Ovary (tissue), 9 donors: ENCODE data around the gene SERPINF2. TPM values are rescaled to one million over a fixed set of nuclear protein-coding genes. Genes with fewer than 3 reads are reported as not detected.

Experiments
- DNase-seq, 5 donors: peaks; one replicate each; pipeline ENCODE4 v3.0.0-alpha.2; 2019 to 2020
- H3K27ac ChIP-seq, 2 donors: fragments of 200-600 bp; one replicate each; pipeline versions ENCODE4 v1.5.1 to v1.8.0; 2019 to 2022
- H3K27me3 ChIP-seq: fragments of 200-600 bp; one replicate; pipeline ENCODE4 v1.8.0; 2022
- H3K36me3 ChIP-seq: fragments of 200-600 bp; sonication (generic); one replicate; pipeline ENCODE4 v1.5.1; 2019
- H3K4me1 ChIP-seq: one replicate; pipeline ENCODE4 v1.8.1; 2013; ENCODE audit warnings: mild to moderate bottlenecking, moderate library complexity; ENCODE audit not compliant: insufficient read depth
- H3K4me3 ChIP-seq: fragments of 200-600 bp; sonication (generic); one replicate; pipeline ENCODE4 v1.5.1; 2017
- H3K9me3 ChIP-seq, 2 donors: fragments of 200-600 bp in 1 of 2; sonication (generic) in 1 of 2; one replicate each; pipeline versions ENCODE4 v1.5.1 to v1.8.1; 2013 to 2019; ENCODE audit warnings: mild to moderate bottlenecking in 1 of 2, moderate library complexity in 1 of 2
- EP300 ChIP-seq: sonication (generic); formaldehyde crosslinking; IDR thresholded peaks from one replicate; pipeline ENCODE4 v1.6.1; 2017; ENCODE audit warnings: antibody characterized with exemption
- POLR2A ChIP-seq: fragments of 450-650 bp; IDR thresholded peaks from one replicate; pipeline ENCODE4 v1.6.1; 2017; ENCODE audit warnings: antibody characterized with exemption, mild to moderate bottlenecking, moderate library complexity
- WGBS, 3 donors: extraction: QIAGEN DNeasy Blood & Tissue Kit in 1 of 3; methylation state at CpG; one replicate each; pipeline versions ENCODE4 v1.1.5 to v1.1.7; 2013 to 2017; 5-methylcytosine and 5-hydroxymethylcytosine counted together
- intact Hi-C, 4 donors: fragments of 100-400 bp; cut with DNase I; formaldehyde crosslinking; loops; one replicate each; pipeline versions ENCODE4 v1.11.0 to v1.15.1; 2022 to 2023
- polyA plus RNA-seq, 2 donors: library from polyadenylated mRNA; stranded (reverse); fragments of 200-250 nt in 1 of 2; fragments of 350-450 nt in 1 of 2; fragmentation: Illumina TruSeq in 1 of 2; extraction: RNeasy Lipid Tissue Mini Kit (QIAGEN cat#74804) in 1 of 2; gene quantifications; one replicate each; pipeline ENCODE4 v1.2.3, GENCODE V29; 2013 to 2014
- total RNA-seq, 7 donors: library from RNA; depleted of rRNA in 2 of 7; stranded (reverse); fragments of >200 nt in 2 of 7; fragmentation: NEBNext Ultra II Directional in 3 of 7; extraction: Animal tissue kit (Norgen Biotek cat#: 25700) in 3 of 7; gene quantifications; one replicate each; pipeline versions ENCODE4 v1.1.0 to v1.2.4, GENCODE V29; 2016 to 2023
- TF ChIP-seq, protein P1 (sequence below), 3 donors: fragments of 450-650 bp in 2 of 3; fragments of 200-600 bp in 1 of 3; IDR thresholded peaks; one replicate each; pipeline versions ENCODE4 v1.5.1 to v1.8.0; 2016 to 2022; ENCODE audit warnings: antibody characterized with exemption in 3 of 3, mild to moderate bottlenecking in 1 of 3
- donor health status: DM: no; HTN: no; CAD: no; lungs with moderate emphysema.
- donor health status: DM: no; HTN: no; CAD: no.
- donor health status: Bipolar disorder and iron deficiency.
- donor health status: DM: yes; HTN: yes; CAD: no.
- donor health status: DM: no; HTN: no; CAD: no.
- donor health status: DM: yes; HTN: yes; CAD: no.

SERPINF2 gene
- total and polyA plus RNA-seq, 9 donors: 1.7 to 45.2 (median 4.5) TPM

DNA sequence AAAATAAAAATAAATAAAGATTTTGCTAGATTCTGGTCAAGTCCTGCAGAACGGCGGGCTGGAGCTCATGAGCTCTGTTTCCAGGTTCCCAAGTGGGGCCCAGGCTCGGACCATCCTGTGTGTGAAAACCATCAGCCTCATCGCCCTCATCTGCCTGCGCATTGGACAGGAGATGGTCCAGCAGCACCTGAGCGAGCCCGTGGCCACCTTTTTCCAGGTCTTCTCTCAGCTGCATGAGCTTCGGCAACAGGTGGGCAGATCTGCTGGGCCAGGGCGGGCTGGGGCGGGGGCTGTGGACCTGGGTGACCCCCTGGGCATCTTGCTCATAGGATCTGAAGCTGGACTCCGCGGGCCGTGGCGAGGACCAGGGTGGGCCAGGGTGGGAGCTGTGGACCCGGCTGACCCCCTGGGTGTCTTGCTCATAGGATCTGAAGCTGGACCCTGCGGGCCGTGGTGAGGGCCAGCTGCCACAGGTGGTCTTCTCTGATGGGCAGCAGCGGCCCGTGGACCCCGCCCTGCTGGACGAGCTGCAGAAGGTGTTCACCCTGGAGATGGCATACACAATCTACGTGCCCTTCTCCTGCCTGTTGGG, 10.3 kb upstream of the SERPINF2 start:
- no peak for DNase-seq
- H3K27ac ChIP-seq: peak overlapping the region in 1 of 2 donors; percentile 41
- intact Hi-C loops: no loop called here
- no peak overlapping the region for H3K4me3 ChIP-seq
- no peaks in the 10 kb centered on the region for H3K27me3 ChIP-seq
- H3K36me3 ChIP-seq: no peaks in the 10 kb centered on the region
- WGBS, 3 donors: 94 to 97% (median 94%) methylated on average over 22 of the region's 22 CpGs
- TF ChIP-seq POLR2A: no peak
- TF ChIP-seq, protein P1, sequence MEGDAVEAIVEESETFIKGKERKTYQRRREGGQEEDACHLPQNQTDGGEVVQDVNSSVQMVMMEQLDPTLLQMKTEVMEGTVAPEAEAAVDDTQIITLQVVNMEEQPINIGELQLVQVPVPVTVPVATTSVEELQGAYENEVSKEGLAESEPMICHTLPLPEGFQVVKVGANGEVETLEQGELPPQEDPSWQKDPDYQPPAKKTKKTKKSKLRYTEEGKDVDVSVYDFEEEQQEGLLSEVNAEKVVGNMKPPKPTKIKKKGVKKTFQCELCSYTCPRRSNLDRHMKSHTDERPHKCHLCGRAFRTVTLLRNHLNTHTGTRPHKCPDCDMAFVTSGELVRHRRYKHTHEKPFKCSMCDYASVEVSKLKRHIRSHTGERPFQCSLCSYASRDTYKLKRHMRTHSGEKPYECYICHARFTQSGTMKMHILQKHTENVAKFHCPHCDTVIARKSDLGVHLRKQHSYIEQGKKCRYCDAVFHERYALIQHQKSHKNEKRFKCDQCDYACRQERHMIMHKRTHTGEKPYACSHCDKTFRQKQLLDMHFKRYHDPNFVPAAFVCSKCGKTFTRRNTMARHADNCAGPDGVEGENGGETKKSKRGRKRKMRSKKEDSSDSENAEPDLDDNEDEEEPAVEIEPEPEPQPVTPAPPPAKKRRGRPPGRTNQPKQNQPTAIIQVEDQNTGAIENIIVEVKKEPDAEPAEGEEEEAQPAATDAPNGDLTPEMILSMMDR (IDR thresholded peaks at IDR 0.05): no peak
- TF ChIP-seq EP300: no peak
- no peaks in the 10 kb centered on the region for H3K9me3 ChIP-seq
- H3K4me1 ChIP-seq: peaks cover 28% of the 10 kb centered on the region

- peak in 1 of 5 donors; percentile 38 for DNase-seq
- H3K27ac ChIP-seq: no peak overlapping the region
- H3K9me3 ChIP-seq: no peaks in the 10 kb centered on the region
- TF ChIP-seq POLR2A (no peak), EP300 (no peak)
- TF ChIP-seq, protein P1 (IDR thresholded peaks at IDR 0.05): no peak
- intact Hi-C loops: no loop called here
- no peak overlapping the region for H3K4me3 ChIP-seq
- 82 to 83% (median 82%) methylated on average over 11 of the region's 11 CpGs for WGBS, 3 donors
- H3K27me3 ChIP-seq: no peaks in the 10 kb centered on the region
- no peaks in the 10 kb centered on the region for H3K36me3 ChIP-seq
- peaks cover 33% of the 10 kb centered on the region for H3K4me1 ChIP-seq
These were observed 9.8 kb upstream of the SERPINF2 start for GRCh38 chr17:1732833-1733321.

GRCh38 chr17:1733759-1734158, 8.9 kb upstream of the SERPINF2 start:
- intact Hi-C loops: no loop called here
- no peaks in the 10 kb centered on the region for H3K9me3 ChIP-seq
- DNase-seq: peak in 2 of 5 donors; percentile 44 to 48
- no peaks in the 10 kb centered on the region for H3K27me3 ChIP-seq
- no peaks in the 10 kb centered on the region for H3K36me3 ChIP-seq
- H3K27ac ChIP-seq: peak overlapping the region; percentile 12 to 58
- peaks cover 35% of the 10 kb centered on the region for H3K4me1 ChIP-seq
- 93 to 95% (median 94%) methylated on average over 37 to 38 of the region's 38 CpGs for WGBS, 3 donors
- no peak overlapping the region for H3K4me3 ChIP-seq
- TF ChIP-seq POLR2A (no peak), EP300 (no peak)
- TF ChIP-seq, protein P1 (IDR thresholded peaks at IDR 0.05): no peak

- Histone ChIP-seq H3K36me3 (no peaks in the 10 kb centered on the region), H3K9me3 (no peaks in the 10 kb centered on the region), H3K4me3 (no peak overlapping the region), H3K27ac (peak overlapping the region in 1 of 2 donors; percentile 73), H3K27me3 (no peaks in the 10 kb centered on the region), H3K4me1 (peaks cover 28% of the 10 kb centered on the region)
- DNase-seq: peak in 1 of 5 donors; percentile 40
- intact Hi-C loops: no loop called here
- TF ChIP-seq, protein P1 (IDR thresholded peaks at IDR 0.05): no peak
- TF ChIP-seq EP300 (no peak), POLR2A (no peak)
- 96 to 99% (median 97%) methylated on average over 10 of the region's 10 CpGs for WGBS, 3 donors
These were observed 7.3 kb upstream of the SERPINF2 start for GRCh38 chr17:1735418-1735817.
